ENCODE measurements around the gene ZNF280C.

GRCh38 chrX:130261296-130261893 is 7.3 kb downstream of the ZNF280C start:
- TF ChIP-seq CTCF (conservative IDR thresholded peaks at IDR 0.05; ENCODE audit: low read depth, low read length) (no peak), EZH2 (IDR thresholded peaks at IDR 0.05; ENCODE audit: borderline replicate concordance, low read depth, low read length, poor library complexity, severe bottlenecking) (no peak)
